Heart left ventricle (tissue), 13 donors: Measurements from ENCODE around the gene BCL10.

ENCODE experiments used
- POLR2A ChIP-seq, 2 donors: fragments of 450-650 bp; IDR thresholded peaks; one replicate each; pipeline ENCODE4 v1.6.1; 2017; ENCODE audit warnings: antibody characterized with exemption in 2 of 2, mild to moderate bottlenecking in 2 of 2, moderate library complexity in 2 of 2
- TF ChIP-seq, protein P1 (sequence below), 12 donors: fragments of 200-600 bp; sonication (generic) in 4 of 12; IDR thresholded peaks; one replicate each; pipeline versions ENCODE4 v1.5.0 to v1.8.0; 2018 to 2022; ENCODE audit warnings: antibody characterized with exemption in 12 of 12, mild to moderate bottlenecking in 5 of 12
- donor health status: ischemic (EF 13 %, LVEDD 7.1; RV severe dilation, severe dysfunction).
- donor health status: DM: no; HTN: yes; CAD: no.
- donor health status: DM: no; HTN: no; CAD: no.
- donor health status: ischemic (EF 25% LVEDD 6.9; RV normal size, moderate dysfunction).
- donor health status: ischemic (EF 25% LVEDD 5.7; RV mildly dilated, moderate dysfunction).
- donor health status: ischemic (EF 35%, LVEDD 5.7; RV mildly dilated, moderate dysfunction).
- donor health status: nonischemic (EF 11% LVEDD 7.7; RV severe dilation, severe dysfunction).
- donor health status: DM: yes; HTN: yes; CAD: no.
- donor health status: PGD.
- donor health status: ischemic (EF 29% LVEDD 5.4; RV normal size, mild dysfunction).
- donor health status: nonischemic (EF 23%, LVEDD 6.1; RV moderate dilation, normal function).

DNA sequence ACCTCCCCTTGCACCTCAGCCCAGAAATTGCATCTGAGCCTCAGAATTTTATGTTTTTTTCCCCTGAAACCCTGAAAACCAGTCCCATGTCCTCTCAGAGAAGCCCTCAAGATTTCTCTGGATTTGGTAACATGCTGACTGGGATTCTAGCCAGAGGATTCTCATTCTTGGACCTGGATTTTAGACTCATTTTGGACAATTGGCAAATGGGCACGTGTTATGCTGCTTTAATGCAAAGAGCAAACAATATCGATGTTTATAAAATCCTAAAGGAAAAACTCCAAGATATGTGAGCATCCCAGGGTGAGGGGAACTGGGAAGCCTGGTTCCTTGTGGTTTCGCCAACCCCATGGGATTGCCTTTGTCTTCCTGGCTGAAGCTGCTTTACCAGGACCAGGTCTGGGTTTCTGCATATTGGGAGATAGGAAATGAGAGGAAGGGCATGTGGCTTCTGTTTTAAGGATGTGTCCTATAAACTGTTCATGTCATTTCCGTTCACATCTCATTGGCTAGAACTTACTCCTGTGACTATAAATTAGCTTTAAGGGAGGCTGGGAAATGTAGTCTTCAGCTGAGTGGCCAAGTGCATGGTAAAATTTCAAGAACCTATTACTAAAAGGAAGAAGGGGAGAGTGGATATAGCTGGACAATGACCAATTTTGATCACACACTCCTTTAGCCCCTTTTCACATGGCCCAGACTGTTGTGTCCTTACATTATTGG, 27.2 kb upstream of the BCL10 start:
- TF ChIP-seq POLR2A (IDR thresholded peaks at IDR 0.05) = no peak
- TF ChIP-seq, protein P1, sequence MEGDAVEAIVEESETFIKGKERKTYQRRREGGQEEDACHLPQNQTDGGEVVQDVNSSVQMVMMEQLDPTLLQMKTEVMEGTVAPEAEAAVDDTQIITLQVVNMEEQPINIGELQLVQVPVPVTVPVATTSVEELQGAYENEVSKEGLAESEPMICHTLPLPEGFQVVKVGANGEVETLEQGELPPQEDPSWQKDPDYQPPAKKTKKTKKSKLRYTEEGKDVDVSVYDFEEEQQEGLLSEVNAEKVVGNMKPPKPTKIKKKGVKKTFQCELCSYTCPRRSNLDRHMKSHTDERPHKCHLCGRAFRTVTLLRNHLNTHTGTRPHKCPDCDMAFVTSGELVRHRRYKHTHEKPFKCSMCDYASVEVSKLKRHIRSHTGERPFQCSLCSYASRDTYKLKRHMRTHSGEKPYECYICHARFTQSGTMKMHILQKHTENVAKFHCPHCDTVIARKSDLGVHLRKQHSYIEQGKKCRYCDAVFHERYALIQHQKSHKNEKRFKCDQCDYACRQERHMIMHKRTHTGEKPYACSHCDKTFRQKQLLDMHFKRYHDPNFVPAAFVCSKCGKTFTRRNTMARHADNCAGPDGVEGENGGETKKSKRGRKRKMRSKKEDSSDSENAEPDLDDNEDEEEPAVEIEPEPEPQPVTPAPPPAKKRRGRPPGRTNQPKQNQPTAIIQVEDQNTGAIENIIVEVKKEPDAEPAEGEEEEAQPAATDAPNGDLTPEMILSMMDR (IDR thresholded peaks at IDR 0.05) = no peak
